GM12878 (cell line): ENCODE data around the gene GALR3.

Source experiments
- CREB1 ChIP-seq: IDR thresholded peaks from 2 replicates; pipeline ENCODE4 v1.6.1; 2012; ENCODE audit warnings: low read depth, mild to moderate bottlenecking, inconsistent platforms
- JUND ChIP-seq: IDR thresholded peaks from 2 replicates; pipeline ENCODE4 v1.6.1; 2012; ENCODE audit warnings: low read depth, mild to moderate bottlenecking, low read length, improper control_type of control experiment, moderate library complexity
- RB1 ChIP-seq: fragments of 450-650 bp; formaldehyde crosslinking; IDR thresholded peaks from 2 replicates; pipeline ENCODE4 v1.6.1; 2017; ENCODE audit warnings: mild to moderate bottlenecking, borderline replicate concordance
- SMAD1 ChIP-seq: fragments of 450-650 bp; IDR thresholded peaks from 2 replicates; pipeline ENCODE4 v1.6.1; 2018; ENCODE audit warnings: mild to moderate bottlenecking, low read depth; ENCODE audit not compliant: partially characterized antibody
- TF ChIP-seq, protein P1 (sequence below): IDR thresholded peaks from 2 replicates; pipeline ENCODE4 v1.6.1; 2012; ENCODE audit warnings: mild to moderate bottlenecking, low read depth, low read length
- TF ChIP-seq, protein P2 (sequence below), 3 experiments: IDR thresholded peaks in 2 of 3; conservative IDR thresholded peaks in 1 of 3; 2 replicates each; pipeline ENCODE4 v1.5.1; 2011; ENCODE audit warnings: low read depth in 3 of 3, low read length in 3 of 3, mild to moderate bottlenecking in 3 of 3, control low read depth in 2 of 3, moderate library complexity in 2 of 3, inconsistent platforms in 1 of 3, mixed read lengths in 1 of 3; ENCODE audit not compliant: control insufficient read depth in 2 of 3, insufficient read depth in 1 of 3; ENCODE audit errors: extremely low read depth in 1 of 3

DNA sequence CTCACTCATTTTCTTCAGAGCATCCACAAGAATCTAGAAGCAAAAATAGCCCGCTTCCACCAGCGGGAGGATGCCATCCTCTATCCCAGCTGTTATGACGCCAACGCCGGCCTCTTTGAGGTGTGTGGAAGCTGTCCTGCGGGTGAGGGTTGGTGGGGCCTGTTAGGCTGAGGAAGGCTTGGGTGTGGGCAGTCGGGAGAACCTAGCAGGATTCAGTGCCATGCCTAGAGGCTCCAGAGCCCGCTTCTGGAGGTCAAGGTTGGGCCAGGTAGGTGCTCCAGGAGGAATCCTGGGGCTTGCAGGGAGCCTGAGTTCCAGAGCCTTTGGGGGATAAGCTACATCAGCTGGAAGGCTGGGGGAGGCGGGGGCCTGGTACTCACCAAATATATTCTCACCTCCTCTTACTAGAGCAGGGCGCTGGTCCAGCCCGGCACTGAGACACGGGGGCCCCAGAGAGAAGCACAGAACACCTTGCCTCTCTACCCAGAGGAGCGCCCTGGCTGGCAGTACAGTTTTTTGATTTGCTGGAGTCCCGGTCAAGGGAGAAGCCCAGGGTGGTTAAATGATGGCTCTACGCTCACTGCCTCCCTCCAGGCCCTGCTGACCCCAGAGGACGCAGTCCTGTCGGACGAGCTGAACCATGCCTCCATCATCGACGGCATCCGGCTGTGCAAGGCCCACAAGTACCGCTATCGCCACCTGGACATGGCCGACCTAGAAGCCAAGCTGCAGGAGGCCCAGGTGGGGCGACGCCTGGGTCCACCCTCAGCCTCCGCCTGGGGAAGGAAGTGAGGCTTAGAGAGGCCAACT lies 10.1 kb upstream of the GALR3 start:
- TF ChIP-seq, protein P1, sequence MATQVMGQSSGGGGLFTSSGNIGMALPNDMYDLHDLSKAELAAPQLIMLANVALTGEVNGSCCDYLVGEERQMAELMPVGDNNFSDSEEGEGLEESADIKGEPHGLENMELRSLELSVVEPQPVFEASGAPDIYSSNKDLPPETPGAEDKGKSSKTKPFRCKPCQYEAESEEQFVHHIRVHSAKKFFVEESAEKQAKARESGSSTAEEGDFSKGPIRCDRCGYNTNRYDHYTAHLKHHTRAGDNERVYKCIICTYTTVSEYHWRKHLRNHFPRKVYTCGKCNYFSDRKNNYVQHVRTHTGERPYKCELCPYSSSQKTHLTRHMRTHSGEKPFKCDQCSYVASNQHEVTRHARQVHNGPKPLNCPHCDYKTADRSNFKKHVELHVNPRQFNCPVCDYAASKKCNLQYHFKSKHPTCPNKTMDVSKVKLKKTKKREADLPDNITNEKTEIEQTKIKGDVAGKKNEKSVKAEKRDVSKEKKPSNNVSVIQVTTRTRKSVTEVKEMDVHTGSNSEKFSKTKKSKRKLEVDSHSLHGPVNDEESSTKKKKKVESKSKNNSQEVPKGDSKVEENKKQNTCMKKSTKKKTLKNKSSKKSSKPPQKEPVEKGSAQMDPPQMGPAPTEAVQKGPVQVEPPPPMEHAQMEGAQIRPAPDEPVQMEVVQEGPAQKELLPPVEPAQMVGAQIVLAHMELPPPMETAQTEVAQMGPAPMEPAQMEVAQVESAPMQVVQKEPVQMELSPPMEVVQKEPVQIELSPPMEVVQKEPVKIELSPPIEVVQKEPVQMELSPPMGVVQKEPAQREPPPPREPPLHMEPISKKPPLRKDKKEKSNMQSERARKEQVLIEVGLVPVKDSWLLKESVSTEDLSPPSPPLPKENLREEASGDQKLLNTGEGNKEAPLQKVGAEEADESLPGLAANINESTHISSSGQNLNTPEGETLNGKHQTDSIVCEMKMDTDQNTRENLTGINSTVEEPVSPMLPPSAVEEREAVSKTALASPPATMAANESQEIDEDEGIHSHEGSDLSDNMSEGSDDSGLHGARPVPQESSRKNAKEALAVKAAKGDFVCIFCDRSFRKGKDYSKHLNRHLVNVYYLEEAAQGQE = no peak
- TF ChIP-seq RB1 = no peak
- TF ChIP-seq, protein P2, sequence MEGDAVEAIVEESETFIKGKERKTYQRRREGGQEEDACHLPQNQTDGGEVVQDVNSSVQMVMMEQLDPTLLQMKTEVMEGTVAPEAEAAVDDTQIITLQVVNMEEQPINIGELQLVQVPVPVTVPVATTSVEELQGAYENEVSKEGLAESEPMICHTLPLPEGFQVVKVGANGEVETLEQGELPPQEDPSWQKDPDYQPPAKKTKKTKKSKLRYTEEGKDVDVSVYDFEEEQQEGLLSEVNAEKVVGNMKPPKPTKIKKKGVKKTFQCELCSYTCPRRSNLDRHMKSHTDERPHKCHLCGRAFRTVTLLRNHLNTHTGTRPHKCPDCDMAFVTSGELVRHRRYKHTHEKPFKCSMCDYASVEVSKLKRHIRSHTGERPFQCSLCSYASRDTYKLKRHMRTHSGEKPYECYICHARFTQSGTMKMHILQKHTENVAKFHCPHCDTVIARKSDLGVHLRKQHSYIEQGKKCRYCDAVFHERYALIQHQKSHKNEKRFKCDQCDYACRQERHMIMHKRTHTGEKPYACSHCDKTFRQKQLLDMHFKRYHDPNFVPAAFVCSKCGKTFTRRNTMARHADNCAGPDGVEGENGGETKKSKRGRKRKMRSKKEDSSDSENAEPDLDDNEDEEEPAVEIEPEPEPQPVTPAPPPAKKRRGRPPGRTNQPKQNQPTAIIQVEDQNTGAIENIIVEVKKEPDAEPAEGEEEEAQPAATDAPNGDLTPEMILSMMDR (IDR thresholded peaks at IDR 0.05 in 2 of 3, conservative IDR thresholded peaks at IDR 0.05 in 1 of 3; ENCODE audit: control insufficient read depth in 2 of 3, extremely low read depth in 1 of 3, insufficient read depth in 1 of 3, low read depth in 3 of 3, low read length in 3 of 3) = no peak
- no peak for TF ChIP-seq CREB1
- no peak for TF ChIP-seq SMAD1
- TF ChIP-seq JUND = no peak
